ENCODE measurements around the gene REPS1.

GRCh38 chr6:138862456-138862855, 125.6 kb downstream of the REPS1 start:
- TF ChIP-seq CTBP1 (IDR thresholded peaks at IDR 0.05; ENCODE audit: borderline replicate concordance) (no peak), FOXA1 (IDR thresholded peaks at IDR 0.05) (no peak), SP1 (IDR thresholded peaks at IDR 0.05) (no peak)

Data from HEK293T (cell line).